ENCODE measurements around the gene ECE1. TPM values are rescaled to one million over a fixed set of nuclear protein-coding genes. Genes with fewer than 3 reads are reported as not detected.

Gene ECE1
- total and polyA plus RNA-seq, 2 of the 4 experiments (the other 2 are of a cell fraction): 61.8 to 124 TPM

- intact Hi-C loops (cut with micrococcal nuclease): loop anchor here (10.0 kb wide), 2 partner anchors 245 to 665 kb away; no protein-coding TSS in a partner anchor
- TF ChIP-seq SMC3 (IDR thresholded peaks at IDR 0.05; ENCODE audit: low read depth, low read length): no peak
- TF ChIP-seq RFX5 (IDR thresholded peaks at IDR 0.05; ENCODE audit: low read depth, low read length): no peak
- no peak for TF ChIP-seq MXI1 (IDR thresholded peaks at IDR 0.05; ENCODE audit: borderline replicate concordance, low read depth, low read length)
- TF ChIP-seq CTCF (conservative IDR thresholded peaks at IDR 0.05; ENCODE audit: low read depth, low read length): no peak
These were observed 100.3 kb downstream of the ECE1 start for GRCh38 chr1:21189906-21190500.

More at GRCh38 chr1:21189906-21190500, 100.3 kb downstream of the ECE1 start:
- no CpG with 5 or more reads among the region's 1 CpG for WGBS, 2 experiments (ENCODE audit: extremely low coverage in 2 of 2, insufficient read length in 1 of 2)
- 0 out of 2 replicates have a peak, but pooled peaks cover 4% of the 10 kb centered on the region for H3K9me1 ChIP-seq (ENCODE audit: insufficient read depth, low read length)
- no peaks in the 10 kb centered on the region for H3K9me3 ChIP-seq (ENCODE audit: control insufficient read depth, insufficient read depth, low read length)
- no peak overlapping the region for H2AK9ac ChIP-seq (replicated peaks; ENCODE audit: low read depth, low read length, poor library complexity)
- H3K18ac ChIP-seq (ENCODE audit: low read depth, low read length): no peak overlapping the region
- CTCF ChIA-PET: interaction anchor here (3.1 kb wide), 1 partner anchor 493 kb away, joined by 13 read pairs; no protein-coding TSS in a partner anchor
- no peaks in the 10 kb centered on the region for H3K36me3 ChIP-seq (ENCODE audit: control insufficient read depth, insufficient read depth, low read length)
- H3K4me1 ChIP-seq (ENCODE audit: control insufficient read depth, insufficient read depth, low read length): 0 out of 2 replicates have a peak, but pooled peaks cover 2% of the 10 kb centered on the region
- H2BK15ac ChIP-seq (ENCODE audit: low read depth, low read length): no peak overlapping the region
- H2BK20ac ChIP-seq (ENCODE audit: low read depth, low read length): no peak overlapping the region
- H2BK120ac ChIP-seq (ENCODE audit: low read depth, low read length): no peak overlapping the region
- H3K79me1 ChIP-seq (ENCODE audit: low read depth in 1 of 2, low read length in 2 of 2): no peaks in the 10 kb centered on the region
- DNase-seq (no peak), ATAC-seq (ENCODE audit: low read depth) (no peak)
- in situ Hi-C loops (cut with MboI; ENCODE audit: low sequenced_read_pairs) (loop anchor here (10.0 kb wide), 2 partner anchors 205 to 405 kb away; partner anchors contain the start of gene HP1BP3), dilution Hi-C loops (cut with HindIII; ENCODE audit: low sequenced_read_pairs, unreplicated experiment) (no loop called here)
- no peak overlapping the region for H3K27ac ChIP-seq (ENCODE audit: insufficient read depth, low read length)
- no peak overlapping the region for H3K9ac ChIP-seq (ENCODE audit: low read depth, low read length)
- no peak overlapping the region for H4K8ac ChIP-seq (ENCODE audit: low read depth in 2 of 2, low read length in 2 of 2)
- H3K14ac ChIP-seq (replicated peaks; ENCODE audit: low read depth, low read length): no peak overlapping the region
- POLR2A ChIA-PET (ENCODE audit: unreplicated experiment): interaction anchor here (0.6 kb wide), 1 partner anchor 252 kb away, joined by 5 read pairs; no protein-coding TSS in a partner anchor
- H4K5ac ChIP-seq (ENCODE audit: low read depth, low read length): no peak overlapping the region
- H3K4me3 ChIP-seq (ENCODE audit: insufficient read depth, low read depth, low read length): no peak overlapping the region
- H4K20me1 ChIP-seq (ENCODE audit: insufficient read depth, low read length): no peaks in the 10 kb centered on the region
- no peak overlapping the region for H2AK5ac ChIP-seq (ENCODE audit: low read depth, low read length)
- H4K91ac ChIP-seq (ENCODE audit: insufficient read depth, low read depth, low read length): no peak overlapping the region
- no peak overlapping the region for H3K23ac ChIP-seq (ENCODE audit: low read depth, low read length)
- H2BK5ac ChIP-seq (ENCODE audit: low read depth, low read length, poor library complexity, severe bottlenecking): no peak overlapping the region
- no peaks in the 10 kb centered on the region for H3K27me3 ChIP-seq (ENCODE audit: control insufficient read depth, insufficient read depth, low read length)
- no peak overlapping the region for H3K4ac ChIP-seq (ENCODE audit: low read depth, low read length)
- H2AFZ ChIP-seq (replicated peaks; ENCODE audit: low read length, poor library complexity): no peak overlapping the region
- no peak overlapping the region for H3K56ac ChIP-seq (ENCODE audit: extremely low read depth, insufficient read depth, low read length)
- BruUV-seq (replicated peaks): no TSS peak
- H3K4me2 ChIP-seq (ENCODE audit: low read depth, low read length): no peak overlapping the region

Data from IMR-90 (cell line).